Activated naive CD4-positive, alpha-beta T cell treated with Interleukin-2 at 50 U/mL for 16 hours (primary cell): Measurements from ENCODE around the gene ANKRD61.
"Not testable (repeated sequence)": the region's sequence is repeated elsewhere in the genome, so short reads cannot be mapped to it uniquely, and the experiment has no call there.

Experiments used
- DNase-seq: peaks from one replicate; pipeline ENCODE4 v3.0.0-alpha.2; 2020

Gene ANKRD61

GRCh38 chr7:6030988-6031387, at the start of gene ANKRD61:
TSS of gene ANKRD61 (plus strand) at chr7:6031376. CDS start at chr7:6031376, 0 bp downstream.
- DNase-seq = no peak

- not testable (repeated sequence) for DNase-seq
Measured at GRCh38 chr7:5987061-5987460, 44.1 kb upstream of the ANKRD61 start.

- peak; percentile 41 for DNase-seq
Measured at GRCh38 chr7:5997210-5997808, 33.9 kb upstream of the ANKRD61 start.

GRCh38 chr7:6007386-6007785, 23.8 kb upstream of the ANKRD61 start:
- no peak for DNase-seq

GRCh38 chr7:6007835-6008590, 23.2 kb upstream of the ANKRD61 start:
- DNase-seq = not testable (repeated sequence)

- peak; percentile 98 for DNase-seq
Measured at GRCh38 chr7:6008668-6009611, 22.2 kb upstream of the ANKRD61 start, which contains the start of the genes AIMP2 and PMS2. TSS of gene AIMP2 (plus strand) at chr7:6009272. CDS start at chr7:6009364, 92 bp downstream. TSS of gene PMS2 (minus strand) at chr7:6009049. CDS start at chr7:6009019, 30 bp downstream.

- not testable (repeated sequence) for DNase-seq
Measured at GRCh38 chr7:6010370-6010769, 20.8 kb upstream of the ANKRD61 start.

GRCh38 chr7:6011541-6011940, 19.6 kb upstream of the ANKRD61 start:
- no peak for DNase-seq

- no peak for DNase-seq
Measured at GRCh38 chr7:6012355-6013104, 18.6 kb upstream of the ANKRD61 start.

GRCh38 chr7:6015917-6016652, 15.1 kb upstream of the ANKRD61 start:
- no peak for DNase-seq

- DNase-seq = no peak
Measured at GRCh38 chr7:6016653-6016966, 14.6 kb upstream of the ANKRD61 start.

GRCh38 chr7:6020371-6021286, 10.5 kb upstream of the ANKRD61 start:
- no peak for DNase-seq

GRCh38 chr7:6022707-6023106, 8.5 kb upstream of the ANKRD61 start:
- DNase-seq = no peak

GRCh38 chr7:6023974-6024435, 7.2 kb upstream of the ANKRD61 start:
- DNase-seq = no peak

GRCh38 chr7:6026011-6026819, 5.0 kb upstream of the ANKRD61 start:
- DNase-seq = peak; percentile 60

- DNase-seq = no peak
Measured at GRCh38 chr7:6026820-6027311, 4.3 kb upstream of the ANKRD61 start.

- DNase-seq = no peak
Measured at GRCh38 chr7:6027806-6028365, 3.3 kb upstream of the ANKRD61 start.

- no peak for DNase-seq
Measured at GRCh38 chr7:6028563-6028962, 2.6 kb upstream of the ANKRD61 start.

- no peak for DNase-seq
Measured at GRCh38 chr7:6031567-6031966, 391 bp downstream of the ANKRD61 start.
